ENCODE data around the gene DMRTC2. TPM values are rescaled to one million over a fixed set of nuclear protein-coding genes. Genes with fewer than 3 reads are reported as not detected.

DMRTC2 gene
- total and polyA plus RNA-seq, 2 experiments from 2014 or later, result not detected

- Histone ChIP-seq H3K27me3 (no peaks in the 10 kb centered on the region), H3K4me1 (ENCODE audit: low read depth) (peaks cover 10% of the 10 kb centered on the region), H3K27ac (no peak overlapping the region), H3K36me3 (peaks cover 60% of the 10 kb centered on the region), H3K9me3 (ENCODE audit: low read depth) (no peaks in the 10 kb centered on the region), H3K4me3 (no peak overlapping the region)
- no peak for TF ChIP-seq CTCF (IDR thresholded peaks at IDR 0.05; ENCODE audit: low read depth, low read length)
- no peak for DNase-seq (ENCODE audit: low read depth in 1 of 2, low spot score in 1 of 2)
Observed at GRCh38 chr19:41864374-41864773, 19.5 kb downstream of the DMRTC2 start.

- no peak for TF ChIP-seq CTCF (IDR thresholded peaks at IDR 0.05; ENCODE audit: low read depth, low read length)
- DNase-seq (ENCODE audit: low read depth in 1 of 2, low spot score in 1 of 2), result no peak
- no peaks in the 10 kb centered on the region for H3K27me3 ChIP-seq
- no peaks in the 10 kb centered on the region for H3K9me3 ChIP-seq (ENCODE audit: low read depth)
- peaks cover 68% of the 10 kb centered on the region for H3K36me3 ChIP-seq
- H3K27ac ChIP-seq, result no peak overlapping the region
- H3K4me1 ChIP-seq (ENCODE audit: low read depth), result peaks cover 6% of the 10 kb centered on the region
- no peak overlapping the region for H3K4me3 ChIP-seq
Observed at GRCh38 chr19:41866284-41866683, 21.4 kb downstream of the DMRTC2 start.

GRCh38 chr19:41868120-41868988 lies 23.5 kb downstream of the DMRTC2 start:
- DNase-seq (ENCODE audit: low read depth in 1 of 2, low spot score in 1 of 2), result no peak

GRCh38 chr19:41868989-41869300 lies 24.1 kb downstream of the DMRTC2 start:
- H3K27me3 ChIP-seq, result no peaks in the 10 kb centered on the region
- H3K9me3 ChIP-seq (ENCODE audit: low read depth), result no peaks in the 10 kb centered on the region
- H3K36me3 ChIP-seq, result peaks cover 46% of the 10 kb centered on the region
- H3K4me3 ChIP-seq, result no peak overlapping the region
- no peaks in the 10 kb centered on the region for H3K4me1 ChIP-seq (ENCODE audit: low read depth)
- no peak for DNase-seq (ENCODE audit: low read depth in 1 of 2, low spot score in 1 of 2)
- no peak for TF ChIP-seq CTCF (IDR thresholded peaks at IDR 0.05; ENCODE audit: low read depth, low read length)
- H3K27ac ChIP-seq, result peak overlapping the region; percentile 48

More at GRCh38 chr19:41868120-41868988, 23.5 kb downstream of the DMRTC2 start:
- H3K4me1 ChIP-seq (ENCODE audit: low read depth), result no peaks in the 10 kb centered on the region
- H3K9me3 ChIP-seq (ENCODE audit: low read depth), result no peaks in the 10 kb centered on the region
- no peaks in the 10 kb centered on the region for H3K27me3 ChIP-seq
- peak overlapping the region; percentile 48 for H3K27ac ChIP-seq
- no peak overlapping the region for H3K4me3 ChIP-seq
- peaks cover 49% of the 10 kb centered on the region for H3K36me3 ChIP-seq
- TF ChIP-seq CTCF (IDR thresholded peaks at IDR 0.05; ENCODE audit: low read depth, low read length), result no peak

- no peak overlapping the region for H3K4me3 ChIP-seq
- TF ChIP-seq CTCF (IDR thresholded peaks at IDR 0.05; ENCODE audit: low read depth, low read length), result no peak
- H3K4me1 ChIP-seq (ENCODE audit: low read depth), result no peaks in the 10 kb centered on the region
- H3K36me3 ChIP-seq, result peaks cover 41% of the 10 kb centered on the region
- H3K9me3 ChIP-seq (ENCODE audit: low read depth), result no peaks in the 10 kb centered on the region
- H3K27ac ChIP-seq, result peak overlapping the region; percentile 48
- DNase-seq (ENCODE audit: low read depth in 1 of 2, low spot score in 1 of 2), result no peak
- no peaks in the 10 kb centered on the region for H3K27me3 ChIP-seq
Observed at GRCh38 chr19:41869374-41869955, 24.6 kb downstream of the DMRTC2 start.
